Activated CD8-positive, alpha-beta memory T cell treated with anti-CD3 and anti-CD28 coated beads for 36 hours (primary cell): ENCODE results near the gene PLCB3. TPM values are rescaled to one million over a fixed set of nuclear protein-coding genes. Genes with fewer than 3 reads are reported as not detected.

Experiments used
- CTCF ChIA-PET: fragments of 350-600 bp; sonication (Branson Sonifier 250); formaldehyde crosslinking; loops from one replicate; lab custom pipeline; 2021; ENCODE audit warnings: antibody characterized with exemption; lab: Charles Lee
- POLR2A ChIA-PET: fragments of 350-600 bp; sonication (Branson Sonifier 250); formaldehyde crosslinking; loops from one replicate; lab custom pipeline; 2021; ENCODE audit warnings: antibody characterized with exemption; lab: Charles Lee
- total RNA-seq, 2 experiments: library from RNA; stranded (reverse); gene quantifications; one replicate each; pipeline ENCODE4 v1.2.3, GENCODE V29; 2021

Gene PLCB3
- total RNA-seq, 2 experiments from 2014 or later = 16.0 to 16.9 TPM

GRCh38 chr11:64305691-64306562, 54.6 kb downstream of the PLCB3 start:
- CTCF ChIA-PET = interaction anchor here (6.3 kb wide), 1 partner anchor 56 kb away, joined by 61 read pairs; the partner anchor contains the start of gene PLCB3
- POLR2A ChIA-PET = interaction anchor here (1.6 kb wide), 1 partner anchor 26 kb away, joined by 6 read pairs; no protein-coding TSS in a partner anchor

GRCh38 chr11:64306563-64306875, 55.2 kb downstream of the PLCB3 start:
- CTCF ChIA-PET = no interaction called here
- POLR2A ChIA-PET = no interaction called here

GRCh38 chr11:64306876-64307622, 55.7 kb downstream of the PLCB3 start:
- CTCF ChIA-PET = interaction anchor here (1.2 kb wide), 2 partner anchors 9 to 25 kb away, joined by 4 to 5 read pairs; no protein-coding TSS in a partner anchor
- POLR2A ChIA-PET = no interaction called here

GRCh38 chr11:64307795-64308194, 56.5 kb downstream of the PLCB3 start:
- POLR2A ChIA-PET = interaction anchor here (0.7 kb wide), 1 partner anchor 9 kb away, joined by 4 read pairs; no protein-coding TSS in a partner anchor
- CTCF ChIA-PET = interaction anchor here (1.2 kb wide), 2 partner anchors 8 to 24 kb away, joined by 4 to 5 read pairs; no protein-coding TSS in a partner anchor

- CTCF ChIA-PET = interaction anchor here (1.1 to 1.3 kb wide), 3 partner anchors 16 to 20 kb away, joined by 3 read pairs; no protein-coding TSS in a partner anchor
- POLR2A ChIA-PET = no interaction called here
These were observed 61.6 kb downstream of the PLCB3 start for GRCh38 chr11:64312947-64313346.

GRCh38 chr11:64313491-64314145, 62.3 kb downstream of the PLCB3 start:
- CTCF ChIA-PET = interaction anchor here (1.1 to 1.3 kb wide), 3 partner anchors 16 to 19 kb away, joined by 3 read pairs; no protein-coding TSS in a partner anchor
- POLR2A ChIA-PET = no interaction called here

- ChIA-PET CTCF (no interaction called here), POLR2A (no interaction called here)
These were observed 62.9 kb downstream of the PLCB3 start for GRCh38 chr11:64314146-64314804.

- POLR2A ChIA-PET = no interaction called here
- CTCF ChIA-PET = interaction anchor here (0.9 kb wide), 1 partner anchor 27 kb away, joined by 3 read pairs; no protein-coding TSS in a partner anchor
These were observed 63.7 kb downstream of the PLCB3 start for GRCh38 chr11:64314805-64315561.

GRCh38 chr11:64315667-64316526, 64.6 kb downstream of the PLCB3 start:
- POLR2A ChIA-PET = interaction anchor here (0.5 to 3.4 kb wide), 3 partner anchors 8 to 24 kb away, joined by 4 to 25 read pairs (median 14); partner anchors contain the start of gene CCDC88B
- CTCF ChIA-PET = interaction anchor here (0.9 to 3.2 kb wide), 4 partner anchors 8 to 26 kb away, joined by 3 to 43 read pairs (median 16); partner anchors contain the start of genes CATSPERZ and ESRRA

GRCh38 chr11:64316672-64317324, 65.5 kb downstream of the PLCB3 start:
- CTCF ChIA-PET = interaction anchor here (0.9 to 3.2 kb wide), 10 partner anchors 9 to 636 kb away, joined by 3 to 43 read pairs (median 6); partner anchors contain the start of genes CATSPERZ, CCDC88B, ESRRA and RTN3
- POLR2A ChIA-PET = interaction anchor here (0.5 to 3.4 kb wide), 14 partner anchors 9 to 131 kb away, joined by 3 to 25 read pairs (median 6); partner anchors contain the start of genes BAD, CCDC88B, ESRRA and FERMT3

GRCh38 chr11:64317325-64317960, 66.1 kb downstream of the PLCB3 start, which contains the start of gene TRMT112:
Gene TRMT112, minus strand, starts transcription at chr11:64317559. Its CDS starts 33 bp downstream, at chr11:64317526.
- CTCF ChIA-PET = interaction anchor here (0.6 to 3.2 kb wide), 15 partner anchors 10 to 636 kb away, joined by 3 to 43 read pairs (median 5); partner anchors contain the start of genes CATSPERZ, CCDC88B, ESRRA and PLCB3

GRCh38 chr11:64317961-64318765, 66.8 kb downstream of the PLCB3 start, which contains the start of gene PRDX5:
Gene PRDX5, plus strand, starts transcription at chr11:64318121. Its CDS starts 95 bp downstream, at chr11:64318216.
- CTCF ChIA-PET = interaction anchor here (0.6 to 3.2 kb wide), 16 partner anchors 10 to 637 kb away, joined by 3 to 43 read pairs (median 5); partner anchors contain the start of genes CATSPERZ, CCDC88B, ESRRA and PLCB3
- POLR2A ChIA-PET = interaction anchor here (0.5 to 3.4 kb wide), 18 partner anchors 9 to 444 kb away, joined by 3 to 25 read pairs (median 5); partner anchors contain the start of genes BAD, CCDC88B, ESRRA and FERMT3

More at GRCh38 chr11:64317325-64317960, 66.1 kb downstream of the PLCB3 start, which contains the start of gene TRMT112:
- POLR2A ChIA-PET = interaction anchor here (0.7 to 3.4 kb wide), 15 partner anchors 13 to 445 kb away, joined by 3 to 25 read pairs (median 6); partner anchors contain the start of genes BAD, CCDC88B, ESRRA and FERMT3
